Cardiac fibroblast (primary cell): ENCODE measurements around the gene UQCC3.
"Not testable (repeated sequence)": the region's sequence is repeated elsewhere in the genome, so short reads cannot be mapped to it uniquely, and the experiment has no call there.

Source experiments
- DNase-seq, 2 donors: peaks; one replicate each; pipeline versions ENCODE4 v3.0.0 to v3.0.0-alpha.2; 2010; ENCODE audit warnings: low read depth in 2 of 2
- H3K4me3 ChIP-seq, 2 donors: replicated peaks in 1 of 2; 1 replicate in 1 of 2; 2 replicates in 1 of 2; pipeline ENCODE4 v1.5.1; 2011; ENCODE audit warnings: low read depth in 2 of 2, low read length in 2 of 2, mild to moderate bottlenecking in 2 of 2, moderate library complexity in 1 of 2
- TF ChIP-seq, protein P1 (sequence below): IDR thresholded peaks from one replicate; pipeline ENCODE4 v1.5.1; 2011; ENCODE audit warnings: low read depth, mild to moderate bottlenecking, low read length, inconsistent platforms

UQCC3 gene

DNA sequence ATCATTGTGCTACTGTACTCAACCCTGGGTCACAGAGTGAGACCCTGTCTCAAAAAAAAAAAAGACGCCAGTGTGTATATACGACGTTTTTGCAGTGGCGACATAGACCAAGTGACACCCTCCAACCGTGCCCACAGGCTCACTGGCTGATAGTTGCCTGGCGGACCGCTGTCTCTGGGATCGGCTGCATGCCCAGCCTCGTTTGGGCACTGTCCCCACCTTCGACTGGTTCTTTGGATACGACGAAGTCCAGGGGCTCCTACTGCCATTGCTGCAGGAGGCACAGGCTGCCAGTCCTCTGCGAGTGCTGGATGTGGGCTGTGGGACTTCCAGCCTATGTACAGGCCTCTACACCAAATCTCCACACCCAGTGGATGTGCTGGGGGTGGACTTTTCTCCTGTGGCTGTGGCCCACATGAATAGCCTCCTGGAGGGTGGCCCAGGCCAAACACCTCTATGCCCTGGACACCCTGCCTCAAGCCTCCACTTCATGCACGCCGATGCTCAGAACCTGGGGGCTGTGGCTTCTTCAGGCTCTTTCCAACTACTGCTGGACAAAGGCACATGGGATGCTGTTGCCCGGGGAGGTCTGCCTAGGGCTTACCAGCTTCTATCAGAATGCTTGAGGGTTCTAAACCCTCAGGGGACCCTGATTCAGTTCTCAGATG lies 5.1 kb upstream of the UQCC3 start:
- DNase-seq: no peak

DNA sequence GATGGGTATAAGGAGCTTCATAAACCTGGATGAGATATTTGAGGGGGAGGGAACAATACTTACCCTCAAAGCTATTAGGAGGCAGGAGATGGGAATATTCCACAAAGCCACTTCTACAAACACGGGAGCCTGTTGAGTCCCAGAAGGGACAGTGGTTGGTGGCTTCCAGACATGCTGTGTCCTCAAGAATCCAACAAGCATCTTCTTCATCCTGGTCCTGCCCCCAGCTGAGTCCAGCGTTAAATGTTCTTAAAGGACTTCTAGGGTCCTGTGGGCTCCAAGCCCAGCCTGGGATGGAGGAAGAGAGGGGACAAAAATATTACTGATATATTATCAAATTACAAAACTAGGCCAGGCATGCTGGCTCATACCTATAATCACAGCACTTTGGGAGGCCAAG lies 4.0 kb upstream of the UQCC3 start:
- DNase-seq: no peak
- TF ChIP-seq, protein P1, sequence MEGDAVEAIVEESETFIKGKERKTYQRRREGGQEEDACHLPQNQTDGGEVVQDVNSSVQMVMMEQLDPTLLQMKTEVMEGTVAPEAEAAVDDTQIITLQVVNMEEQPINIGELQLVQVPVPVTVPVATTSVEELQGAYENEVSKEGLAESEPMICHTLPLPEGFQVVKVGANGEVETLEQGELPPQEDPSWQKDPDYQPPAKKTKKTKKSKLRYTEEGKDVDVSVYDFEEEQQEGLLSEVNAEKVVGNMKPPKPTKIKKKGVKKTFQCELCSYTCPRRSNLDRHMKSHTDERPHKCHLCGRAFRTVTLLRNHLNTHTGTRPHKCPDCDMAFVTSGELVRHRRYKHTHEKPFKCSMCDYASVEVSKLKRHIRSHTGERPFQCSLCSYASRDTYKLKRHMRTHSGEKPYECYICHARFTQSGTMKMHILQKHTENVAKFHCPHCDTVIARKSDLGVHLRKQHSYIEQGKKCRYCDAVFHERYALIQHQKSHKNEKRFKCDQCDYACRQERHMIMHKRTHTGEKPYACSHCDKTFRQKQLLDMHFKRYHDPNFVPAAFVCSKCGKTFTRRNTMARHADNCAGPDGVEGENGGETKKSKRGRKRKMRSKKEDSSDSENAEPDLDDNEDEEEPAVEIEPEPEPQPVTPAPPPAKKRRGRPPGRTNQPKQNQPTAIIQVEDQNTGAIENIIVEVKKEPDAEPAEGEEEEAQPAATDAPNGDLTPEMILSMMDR: no peak
- H3K4me3 ChIP-seq: no peak overlapping the region

More for the DNA sequence above, 5.1 kb upstream of the UQCC3 start:
- TF ChIP-seq, protein P1: no peak
- H3K4me3 ChIP-seq: peak overlapping the region; percentile 60 to 84

DNA sequence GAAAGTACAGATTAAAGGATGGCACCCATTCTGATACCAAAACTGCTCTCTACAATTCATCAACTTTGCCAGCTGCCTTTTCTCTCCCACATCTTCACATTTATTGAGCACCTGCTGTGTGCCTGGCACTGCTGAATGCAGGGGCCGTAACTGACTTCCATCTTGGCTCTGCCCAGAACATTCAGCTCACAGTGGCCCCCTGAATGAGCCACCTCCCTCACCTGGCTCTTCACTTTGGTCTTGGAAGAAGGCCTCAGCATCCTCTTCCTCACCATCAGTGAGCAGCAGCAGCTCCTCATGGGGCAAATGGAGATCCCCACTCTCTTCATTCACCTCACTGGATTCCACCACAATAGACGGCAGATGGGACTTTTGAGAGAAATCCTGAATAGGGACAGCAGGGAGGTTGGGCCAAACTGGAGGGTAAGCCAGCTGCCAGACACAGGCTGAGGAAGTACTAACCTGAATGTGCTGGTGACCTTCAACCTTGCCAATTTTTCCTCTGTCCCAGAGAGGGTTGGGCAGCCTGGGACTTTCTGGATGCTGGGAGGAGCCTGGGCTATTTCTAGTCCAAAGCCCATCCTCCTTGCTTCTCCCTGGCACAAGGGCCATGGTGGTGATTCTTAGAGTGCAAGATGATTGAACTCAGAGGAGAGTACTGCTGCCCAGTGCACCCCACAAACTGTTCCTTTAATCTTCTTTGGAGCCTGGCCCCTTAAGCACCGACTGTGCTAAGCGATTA lies 1.9 kb upstream of the UQCC3 start:
- H3K4me3 ChIP-seq: no peak overlapping the region
- TF ChIP-seq, protein P1: no peak
- DNase-seq: no peak

DNA sequence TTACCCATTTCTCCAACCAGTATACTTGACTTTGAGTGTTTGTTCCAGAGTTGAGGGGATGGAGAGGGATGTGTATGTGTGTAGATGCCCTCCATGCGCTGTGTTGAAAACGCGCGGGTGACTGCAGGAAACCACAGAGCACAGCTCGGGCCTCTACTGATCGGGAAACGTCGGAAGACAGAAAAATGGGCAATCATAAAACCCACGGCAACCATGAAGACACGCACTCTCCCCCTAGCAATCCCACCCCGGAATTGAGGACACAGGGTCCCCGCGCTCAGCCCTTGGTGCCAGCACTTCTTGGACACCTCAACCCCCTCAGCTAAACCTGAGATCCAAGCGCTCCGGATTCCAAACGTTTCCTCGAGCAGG lies 251 bp upstream of the UQCC3 start:
- H3K4me3 ChIP-seq: peak overlapping the region; percentile 76 to 83
- DNase-seq: no peak
- TF ChIP-seq, protein P1: no peak

DNA sequence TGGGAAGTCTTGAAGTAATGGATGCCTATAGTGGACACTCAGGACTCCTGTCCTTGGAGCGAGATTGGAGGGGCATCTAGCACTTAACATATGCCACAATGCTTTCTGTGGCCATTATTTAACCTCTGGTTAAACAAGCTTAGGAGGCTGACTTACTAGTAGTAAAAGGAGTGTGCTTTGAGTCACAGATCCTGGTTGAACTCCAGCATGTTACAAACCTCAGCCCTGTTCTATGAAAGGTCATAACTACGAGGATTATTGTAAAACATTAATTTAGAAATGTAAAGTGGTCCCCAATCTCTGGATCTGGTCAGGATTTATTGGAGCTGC lies 1.7 kb downstream of the UQCC3 start:
- DNase-seq: peak in 1 of 2 donors; percentile 11
- no peak overlapping the region for H3K4me3 ChIP-seq
- TF ChIP-seq, protein P1: no peak

DNA sequence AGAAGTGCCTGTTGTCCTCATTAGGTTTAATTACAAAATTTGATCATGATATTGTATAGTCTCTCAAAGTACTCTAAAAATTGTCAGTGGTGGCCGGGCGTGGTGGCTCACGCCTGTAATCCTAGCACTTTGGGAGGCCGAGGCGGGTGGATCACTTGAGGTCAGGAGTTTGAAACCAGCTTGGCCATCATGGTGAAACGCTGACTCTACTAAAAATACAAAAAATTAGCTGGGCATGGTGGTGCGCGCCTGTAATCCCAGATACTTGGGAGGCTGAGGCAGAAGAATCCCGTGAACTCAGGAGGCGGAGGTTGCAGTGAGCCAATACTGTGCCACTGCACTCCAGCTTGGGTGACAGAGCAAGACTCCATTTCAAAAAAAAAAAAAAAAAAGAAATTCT lies 3.9 kb downstream of the UQCC3 start:
- not testable (repeated sequence) for DNase-seq, H3K4me3 ChIP-seq

DNA sequence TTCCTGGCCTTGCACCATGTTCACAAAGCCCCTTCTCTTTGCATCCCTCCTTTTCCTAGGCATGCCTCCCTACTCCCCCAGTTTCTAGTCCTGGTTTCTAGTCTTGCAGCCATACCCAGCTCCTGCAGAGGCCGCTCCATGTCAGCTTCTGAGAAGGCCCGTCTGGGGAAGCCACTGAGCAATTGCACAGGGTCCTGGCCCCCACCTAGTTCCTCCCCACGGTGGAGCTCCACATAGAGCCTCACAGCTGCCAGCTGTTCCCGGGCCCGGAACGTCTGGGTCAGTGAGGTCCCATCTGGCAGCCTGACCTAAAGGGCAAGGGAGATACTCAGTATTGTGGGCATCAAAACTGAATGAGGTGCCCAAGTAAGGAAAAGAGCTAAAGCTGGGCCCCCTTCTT lies 5.2 kb downstream of the UQCC3 start:
- TF ChIP-seq, protein P1: no peak
- H3K4me3 ChIP-seq: no peak overlapping the region
- DNase-seq: no peak
